Erythroblast (primary cell): ENCODE results near the gene ZNF280B.

Experiments
- GATA1 ChIP-seq: IDR thresholded peaks from 2 replicates; pipeline ENCODE4 v1.6.1; 2011; ENCODE audit warnings: low read depth, mild to moderate bottlenecking, control low read depth, low read length, moderate library complexity
- POLR2A ChIP-seq: IDR thresholded peaks from 2 replicates; pipeline ENCODE4 v1.6.1; 2011; ENCODE audit warnings: mild to moderate bottlenecking, low read length

DNA sequence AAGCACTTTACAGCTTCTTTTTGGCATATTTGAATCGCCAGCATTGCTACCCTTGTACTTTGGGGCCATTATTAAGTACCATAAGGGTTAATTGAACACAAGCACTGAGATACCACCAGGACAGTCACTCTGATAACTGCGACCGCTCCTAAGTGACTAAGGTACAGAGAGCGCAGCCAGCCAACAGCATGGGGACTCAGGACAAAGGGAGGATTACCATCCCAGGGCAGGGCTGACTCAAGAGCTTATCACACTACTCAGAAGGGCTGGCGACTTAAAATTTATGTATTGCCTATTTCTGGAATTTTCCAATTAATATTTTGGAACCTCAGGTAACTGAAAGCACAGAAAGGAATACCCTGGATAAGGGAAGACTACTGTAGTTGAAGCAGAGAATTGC, 11.0 kb upstream of the ZNF280B start:
- no peak for TF ChIP-seq POLR2A
- no peak for TF ChIP-seq GATA1
